Stimulated activated CD8-positive, alpha-beta memory T cell treated with anti-CD3 and anti-CD28 coated beads, Interleukin-7, amount 100 ng/mL, for 24 hours (primary cell): Measurements from ENCODE around the gene TEX10.
"Not testable (repeated sequence)": the region's sequence is repeated elsewhere in the genome, so short reads cannot be mapped to it uniquely, and the experiment has no call there.

Experiments
- DNase-seq: peaks from one replicate; pipeline ENCODE4 v3.0.0-alpha.2; 2020; ENCODE audit warnings: low read depth

TEX10 gene

DNA sequence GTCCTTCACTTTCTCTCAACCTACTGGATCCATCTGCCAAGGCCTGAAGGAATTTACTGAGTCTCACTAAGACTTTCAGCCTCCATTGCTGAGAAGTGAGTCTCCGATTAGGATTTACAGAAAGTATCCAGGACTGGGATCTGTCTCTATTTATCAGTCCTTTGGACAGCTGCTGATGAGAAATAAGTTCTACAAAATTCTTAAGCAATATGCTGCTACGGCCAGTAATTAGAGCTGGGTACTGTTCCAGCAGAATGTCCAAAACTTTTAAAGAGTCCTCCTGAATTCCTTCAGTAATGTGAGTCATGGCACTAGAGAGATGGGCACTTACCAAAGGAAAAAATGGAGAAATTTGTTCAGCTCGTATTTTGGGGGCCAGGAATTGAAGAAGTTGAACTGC, 5.9 kb downstream of the TEX10 start:
- DNase-seq = no peak

DNA sequence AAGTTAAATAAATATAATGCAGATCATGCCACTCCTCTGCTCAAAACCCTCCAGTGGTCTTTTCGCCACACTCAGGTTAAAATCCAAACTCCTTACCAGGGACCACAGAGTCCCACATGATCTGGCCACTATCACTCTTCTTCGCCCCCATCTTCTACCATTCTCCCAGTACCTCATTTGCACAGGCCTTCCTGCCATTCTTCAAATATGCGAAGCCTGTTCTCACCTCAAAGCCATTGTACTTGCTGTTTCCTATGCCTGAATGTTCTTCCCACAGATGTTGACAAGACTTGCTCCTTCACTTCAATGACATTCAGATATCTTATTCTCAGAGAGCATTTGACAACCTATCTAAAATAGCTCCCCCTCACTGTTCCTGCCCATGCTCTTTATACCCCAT, 10.9 kb downstream of the TEX10 start:
- DNase-seq = no peak

DNA sequence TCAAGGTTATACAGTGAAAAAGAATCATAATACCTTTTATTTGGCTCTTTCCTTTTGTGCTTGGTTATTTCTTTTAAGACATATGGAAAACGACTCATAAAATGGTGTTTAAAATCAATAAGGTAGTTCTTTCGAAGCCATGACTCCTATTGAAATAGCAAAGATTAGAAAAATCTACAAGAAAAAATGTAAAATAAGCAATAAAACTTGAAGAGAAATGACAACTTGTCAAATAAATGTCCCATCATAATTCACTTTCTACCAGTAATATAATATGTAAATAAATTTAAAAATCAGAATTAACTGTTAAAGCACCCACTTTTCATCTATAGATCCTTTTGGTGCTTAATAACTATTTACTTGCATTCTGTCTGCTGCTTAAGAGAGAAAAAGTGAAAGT, 12.5 kb downstream of the TEX10 start:
- DNase-seq = no peak

DNA sequence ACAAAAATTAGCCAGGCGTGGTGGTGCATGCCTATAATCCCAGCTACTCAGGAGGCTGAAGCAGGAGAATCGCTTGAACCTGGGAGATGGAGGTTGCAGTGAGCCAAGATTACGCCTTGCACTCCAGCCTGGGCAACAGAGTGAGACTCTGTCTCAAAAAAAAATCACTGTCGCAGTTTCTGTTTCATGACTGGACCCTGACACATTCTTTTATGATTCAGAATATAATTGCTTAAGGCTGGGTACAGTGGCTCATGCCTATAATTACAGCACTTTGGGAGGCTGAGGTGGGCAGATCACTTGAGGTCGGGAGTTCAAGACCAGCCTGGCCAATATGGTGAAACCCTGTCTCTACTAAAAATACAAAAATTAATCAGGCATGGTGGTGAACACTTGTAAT, 14.0 kb downstream of the TEX10 start:
- not testable (repeated sequence) for DNase-seq

DNA sequence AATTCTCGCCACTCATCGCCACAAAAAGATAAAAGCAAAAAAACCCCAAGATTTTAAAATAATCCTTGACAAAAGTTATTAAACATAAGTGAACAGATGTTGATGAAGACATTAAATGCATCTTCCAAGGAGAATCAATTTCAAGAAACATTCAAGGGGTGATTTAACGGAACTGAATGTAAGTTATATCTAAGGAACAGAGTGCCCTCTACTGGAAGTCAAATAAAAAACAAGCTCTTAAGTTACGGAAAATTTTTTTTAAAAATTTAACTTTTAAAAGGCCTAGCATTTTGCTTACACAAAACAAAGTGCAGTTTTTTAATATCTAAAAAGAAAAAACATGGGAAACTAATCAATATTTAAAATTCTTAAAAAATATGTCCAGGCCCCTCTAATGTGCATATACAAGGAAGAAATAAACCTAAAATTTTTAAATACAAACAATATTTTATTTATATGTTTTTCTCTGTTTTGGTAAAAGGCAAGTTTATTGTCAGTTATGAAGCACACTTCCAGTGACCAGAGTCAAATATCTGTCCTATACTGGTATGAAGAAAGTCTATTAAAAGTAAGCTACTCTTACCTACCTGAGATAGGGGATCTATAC, 28.0 kb downstream of the TEX10 start:
- DNase-seq = no peak

DNA sequence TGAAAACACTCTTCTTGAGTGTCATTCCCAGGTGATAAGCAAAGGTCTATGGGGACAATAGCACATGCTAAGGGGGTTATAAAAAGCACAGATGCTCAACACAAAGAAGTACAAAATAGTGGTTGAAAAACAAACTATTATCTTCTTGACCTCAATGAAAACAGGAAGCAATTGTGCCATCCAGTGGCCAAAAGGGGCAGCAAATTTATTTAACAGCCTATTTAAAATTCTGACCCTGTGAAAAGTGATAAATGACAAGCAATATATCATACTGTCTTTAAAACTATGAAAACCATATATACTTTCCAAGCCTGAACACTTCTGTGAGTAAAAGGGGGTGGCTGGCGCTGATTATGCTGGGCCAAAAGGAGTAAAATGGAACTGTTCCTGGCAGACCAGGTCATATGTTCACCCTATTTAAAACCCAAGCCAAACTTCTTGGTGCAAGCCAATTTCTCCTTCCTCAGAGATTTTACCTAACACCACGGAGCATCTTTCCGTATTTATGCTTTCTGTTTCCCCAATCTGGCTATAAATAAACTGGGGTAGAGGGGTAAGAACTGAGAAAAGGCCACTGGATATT, 29.7 kb downstream of the TEX10 start:
- DNase-seq = no peak

DNA sequence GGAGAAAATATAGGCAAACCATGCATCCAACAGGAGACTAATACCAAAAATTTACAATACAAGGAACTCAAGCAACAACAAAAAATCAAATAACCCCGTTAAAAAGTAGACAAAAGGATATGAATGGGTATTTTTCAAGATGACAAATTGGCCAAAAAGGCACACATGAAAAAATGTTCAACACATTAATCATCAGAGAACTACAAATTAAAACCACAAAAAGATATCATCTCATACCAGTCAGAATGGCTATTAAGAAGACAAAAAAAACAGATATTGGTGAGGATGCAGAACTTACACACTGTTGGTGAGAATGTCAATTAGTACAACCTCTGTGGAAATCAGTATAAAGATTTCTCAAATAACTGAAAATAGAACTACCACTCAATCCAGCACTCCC, 35.0 kb downstream of the TEX10 start:
- no peak for DNase-seq

DNA sequence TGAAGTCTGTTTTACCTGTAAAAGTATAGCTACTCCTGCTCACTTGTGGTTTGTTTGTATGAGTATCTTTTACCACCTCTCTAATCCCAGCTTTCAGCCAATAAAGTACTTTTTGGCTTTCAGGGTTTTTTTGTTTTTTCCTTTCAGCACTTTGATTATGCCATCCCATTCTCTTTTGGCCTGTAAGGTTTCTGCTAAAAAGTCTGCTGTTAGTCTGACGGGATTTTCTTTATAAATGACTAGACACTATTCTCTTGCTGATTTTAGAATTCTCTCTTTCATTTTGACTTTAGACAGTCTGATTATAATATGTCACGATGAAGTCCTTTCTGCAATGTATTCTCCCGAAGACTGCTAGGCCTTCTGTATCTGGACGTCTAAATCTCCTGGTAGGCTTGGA, 37.2 kb downstream of the TEX10 start:
- no peak for DNase-seq

DNA sequence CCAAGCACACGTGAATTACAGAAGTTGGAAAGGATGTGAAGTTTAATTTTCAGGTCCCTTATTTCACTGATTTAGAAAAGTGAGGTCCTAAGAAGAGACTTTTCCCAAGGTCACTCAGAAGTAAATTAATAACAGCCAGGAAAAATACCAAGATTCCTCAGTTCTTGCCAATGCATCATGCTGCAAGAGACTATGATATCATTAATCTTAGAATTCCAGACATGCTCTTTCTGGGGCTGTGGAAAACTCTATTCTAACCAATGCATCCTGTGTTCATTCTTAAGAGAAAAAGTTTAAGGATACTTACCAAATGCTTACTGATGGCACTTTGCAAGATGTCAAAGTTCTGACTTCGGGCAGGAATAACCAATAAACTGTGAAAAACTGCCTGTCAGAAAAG, 42.8 kb downstream of the TEX10 start:
- no peak for DNase-seq

DNA sequence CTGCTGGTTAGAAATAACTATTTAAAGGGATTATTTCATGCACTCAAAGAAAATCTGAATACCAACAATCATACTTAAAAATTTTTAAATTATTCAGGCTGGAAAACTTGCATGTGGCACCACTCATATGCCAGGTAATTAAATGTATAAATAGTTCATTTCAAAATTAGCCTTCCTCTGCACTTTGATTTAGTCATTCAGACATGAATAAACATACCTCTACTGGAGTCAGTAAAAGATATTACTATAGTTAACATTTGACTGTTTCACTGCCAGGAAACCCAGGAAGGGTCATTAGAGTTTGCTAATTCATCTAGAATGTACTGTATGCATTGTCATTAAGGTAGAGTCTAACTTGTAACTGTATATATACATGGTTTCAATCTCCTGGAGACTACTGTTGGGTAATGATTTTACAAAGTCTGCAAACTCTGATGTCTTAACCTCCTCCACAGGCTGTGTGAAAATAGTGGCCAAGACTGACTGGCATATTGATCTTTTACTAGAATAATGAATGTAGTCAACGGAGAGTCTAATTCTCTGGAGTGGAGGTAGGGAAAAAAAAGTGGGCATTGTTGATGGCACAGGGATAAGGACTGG, 43.7 kb downstream of the TEX10 start:
- no peak for DNase-seq

DNA sequence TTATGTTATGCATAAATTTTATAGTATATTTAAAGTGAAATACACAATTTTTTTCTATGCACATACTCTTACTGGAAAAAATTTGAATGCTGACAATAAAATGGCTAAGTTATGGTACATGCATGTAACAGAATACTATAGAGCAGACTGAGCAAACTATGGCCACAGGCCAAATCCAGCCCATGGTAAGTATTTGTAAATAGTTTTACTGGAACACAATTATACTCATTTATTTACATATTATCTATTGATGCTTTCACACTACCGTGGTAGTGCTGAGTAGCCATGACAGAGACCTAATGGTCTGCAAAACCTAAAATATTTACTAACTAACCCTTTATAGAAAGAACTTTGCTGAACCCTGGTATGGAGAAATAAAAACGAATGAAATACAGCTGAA, 45.7 kb downstream of the TEX10 start:
- no peak for DNase-seq

DNA sequence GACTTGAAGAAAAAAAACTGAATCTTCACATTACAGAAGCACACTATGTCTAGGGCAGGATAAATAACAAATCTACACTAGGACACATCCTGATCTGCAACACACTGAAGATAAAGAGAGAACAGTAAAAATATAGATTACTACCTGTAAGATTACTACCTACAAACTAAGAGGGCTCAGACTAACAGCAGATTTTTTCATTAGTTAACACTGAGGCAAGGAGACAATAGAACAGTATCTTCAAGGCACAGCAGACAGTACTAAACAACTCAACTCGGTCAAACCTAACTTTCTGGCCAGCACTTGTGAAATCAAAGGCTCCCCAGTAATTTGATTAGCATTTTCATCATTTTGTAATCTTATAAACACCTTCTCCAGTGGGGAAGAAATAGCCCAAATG, 46.5 kb downstream of the TEX10 start:
- DNase-seq = no peak

DNA sequence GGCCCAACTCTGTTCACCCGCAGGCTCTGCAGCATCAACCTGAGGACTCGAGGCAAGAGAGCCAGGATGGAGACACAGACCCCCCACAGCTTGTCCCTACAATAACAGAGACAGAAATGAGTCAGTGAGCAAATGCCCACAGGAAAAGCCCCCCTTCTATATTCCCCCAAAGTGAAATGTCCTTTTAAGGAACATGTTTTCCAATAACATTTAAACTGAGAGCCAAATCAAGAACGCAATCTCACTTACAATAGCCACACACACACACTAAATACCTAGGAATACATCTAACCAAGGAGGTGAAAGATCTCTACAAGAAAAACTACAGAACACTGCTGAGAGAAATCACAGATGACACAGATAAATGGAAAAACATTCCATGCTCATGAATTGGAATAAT, 49.0 kb downstream of the TEX10 start:
- no peak for DNase-seq

DNA sequence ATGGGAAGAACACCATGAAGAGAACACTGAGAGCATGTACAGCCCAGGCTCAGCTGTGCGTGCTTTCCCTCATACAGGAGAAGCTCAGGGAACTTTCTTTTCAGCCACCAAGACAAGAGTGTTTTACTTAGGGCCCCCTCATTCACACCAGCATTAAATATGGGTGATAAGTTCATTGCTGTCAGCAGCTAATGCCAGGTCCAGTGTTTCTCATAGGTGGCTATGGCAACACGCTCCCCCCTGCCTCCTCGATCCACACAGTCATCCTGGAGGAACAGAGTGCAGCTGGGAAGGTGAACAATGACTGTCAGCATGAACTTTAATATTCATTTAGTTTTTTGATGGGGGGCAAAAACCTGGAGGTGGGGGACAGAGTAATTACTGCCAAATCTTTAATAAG, 54.4 kb downstream of the TEX10 start:
- DNase-seq = no peak

DNA sequence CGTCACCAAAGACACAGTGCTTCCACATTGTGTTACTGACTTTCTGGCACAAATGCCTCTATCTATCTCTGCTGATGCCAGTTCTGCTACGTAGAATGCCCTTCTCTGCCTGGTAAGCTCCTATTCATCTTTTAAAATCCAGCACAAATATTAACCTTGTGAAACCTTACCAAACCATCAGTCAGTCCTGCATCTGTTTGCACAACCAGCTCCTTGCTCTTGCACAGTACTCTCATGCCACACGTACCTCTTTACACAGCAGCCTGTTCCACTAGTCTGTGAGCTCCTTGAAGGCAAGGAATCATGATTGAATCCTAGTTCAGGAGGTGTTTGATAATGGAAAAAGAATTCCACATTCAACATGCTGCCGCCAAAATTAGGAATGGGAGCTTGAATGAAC, 56.3 kb downstream of the TEX10 start:
- DNase-seq = no peak

DNA sequence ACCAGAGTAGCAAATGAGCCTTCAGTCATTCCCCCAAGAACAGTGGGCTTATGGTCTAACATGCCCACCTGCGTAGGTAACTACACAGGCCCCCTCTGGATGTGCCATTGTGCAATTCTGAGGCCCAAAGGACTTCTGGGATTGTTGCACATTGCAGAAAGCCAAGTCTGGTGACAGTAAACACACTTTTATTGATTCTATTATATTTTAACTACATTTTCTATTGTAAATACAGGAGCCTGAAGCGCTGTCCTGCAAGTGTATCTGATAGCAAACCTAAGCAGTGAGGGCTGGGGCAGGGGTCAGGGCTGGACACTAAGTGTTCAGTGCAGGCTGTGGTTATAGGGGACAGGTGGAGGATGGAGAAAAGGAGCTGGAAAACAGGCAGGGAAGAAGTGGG, 57.5 kb downstream of the TEX10 start:
- no peak for DNase-seq

DNA sequence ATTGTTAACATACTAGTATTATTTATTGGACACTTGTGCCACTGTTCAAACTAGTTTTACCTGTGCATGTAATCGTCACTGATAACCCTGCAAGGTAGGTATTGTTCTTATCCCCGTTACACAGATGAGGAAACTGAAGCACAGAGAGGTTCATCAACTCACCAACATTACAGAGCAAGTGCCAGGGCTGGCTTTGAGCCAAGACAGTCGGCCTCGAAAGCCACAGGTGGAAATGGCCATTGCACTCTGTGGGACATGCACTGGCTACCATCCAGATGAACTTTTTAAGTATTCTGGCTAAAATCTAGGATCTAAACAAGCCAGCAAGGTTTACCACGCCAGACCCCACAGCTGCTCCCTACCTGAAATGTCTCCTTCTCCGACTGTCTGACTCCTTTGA, 57.9 kb downstream of the TEX10 start:
- no peak for DNase-seq

DNA sequence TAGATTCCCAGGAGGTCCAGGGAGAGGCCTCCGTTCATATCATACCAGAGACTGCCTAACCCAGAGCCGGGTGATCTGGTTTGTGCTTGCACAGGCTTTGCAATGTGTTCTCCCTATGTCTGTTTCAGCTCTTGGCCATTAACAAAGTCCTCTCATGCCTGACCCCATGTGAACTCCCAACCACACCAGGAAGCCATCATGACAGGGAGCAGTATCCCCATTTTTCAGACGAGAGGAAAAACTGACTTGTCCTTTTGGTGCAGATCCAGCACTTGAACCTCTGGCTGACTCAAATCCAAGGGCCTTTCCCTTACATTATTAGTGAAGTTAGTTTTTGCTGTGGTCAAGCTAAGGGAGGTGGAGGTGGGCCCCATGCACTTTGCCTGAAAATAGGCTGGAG, 58.4 kb downstream of the TEX10 start:
- DNase-seq = no peak

DNA sequence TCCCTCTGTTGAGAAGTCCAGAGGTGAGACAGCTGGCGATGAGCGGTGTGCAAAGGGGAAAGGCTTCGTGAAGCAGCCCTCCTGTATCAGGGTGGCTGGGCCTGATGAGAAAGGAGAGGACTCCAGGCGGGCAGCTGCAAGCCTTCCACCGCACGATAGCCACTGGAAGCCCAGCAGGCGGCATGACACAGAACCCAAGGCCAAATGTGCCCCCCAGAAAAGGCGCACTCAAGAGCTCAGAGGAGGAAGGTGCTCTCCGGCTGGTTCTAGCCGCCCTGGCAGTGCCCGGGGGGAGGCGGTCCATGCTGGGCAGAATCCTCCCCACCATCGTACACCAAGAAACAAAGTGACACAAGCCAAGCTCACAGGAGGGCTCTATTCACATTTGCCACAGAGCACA, 60.3 kb downstream of the TEX10 start:
- DNase-seq = no peak

DNA sequence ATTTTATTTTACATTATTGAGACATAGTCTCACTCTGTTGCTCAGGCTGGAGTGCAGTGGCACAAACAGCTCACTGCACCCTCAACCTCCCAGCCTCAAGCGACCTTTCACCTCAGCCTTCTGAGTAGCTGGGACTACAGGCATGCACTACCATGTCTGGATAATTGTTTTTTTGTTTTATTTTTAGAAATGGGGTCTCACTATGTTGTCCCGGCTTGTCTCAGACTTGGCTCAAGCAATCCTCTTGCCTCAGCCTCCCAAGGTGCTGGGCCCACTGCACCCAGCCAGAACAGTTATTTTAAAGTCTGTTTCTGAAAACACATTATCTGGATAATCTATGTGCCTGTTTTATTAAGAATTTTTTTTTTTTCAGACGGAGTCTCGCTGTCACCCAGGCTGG, 62.0 kb downstream of the TEX10 start:
- DNase-seq = no peak

DNA sequence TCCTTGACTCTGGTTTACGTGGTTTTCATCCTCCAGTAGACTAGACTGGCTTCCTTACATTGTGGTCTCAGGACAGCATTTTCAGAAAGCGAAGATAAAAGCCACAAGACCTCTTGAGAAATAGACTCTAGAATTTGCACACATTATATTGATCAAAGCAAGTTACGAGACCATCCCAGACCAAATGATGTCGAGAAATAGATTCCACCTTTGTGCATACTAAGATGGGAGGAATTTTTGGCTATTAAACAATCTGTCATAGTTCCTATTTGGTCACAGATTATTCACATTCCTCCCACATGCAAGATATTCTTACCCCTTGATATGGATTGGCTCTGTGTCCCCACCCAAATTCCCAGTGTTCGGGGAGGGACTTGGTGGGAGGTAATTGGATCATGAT, 65.6 kb downstream of the TEX10 start:
- no peak for DNase-seq

DNA sequence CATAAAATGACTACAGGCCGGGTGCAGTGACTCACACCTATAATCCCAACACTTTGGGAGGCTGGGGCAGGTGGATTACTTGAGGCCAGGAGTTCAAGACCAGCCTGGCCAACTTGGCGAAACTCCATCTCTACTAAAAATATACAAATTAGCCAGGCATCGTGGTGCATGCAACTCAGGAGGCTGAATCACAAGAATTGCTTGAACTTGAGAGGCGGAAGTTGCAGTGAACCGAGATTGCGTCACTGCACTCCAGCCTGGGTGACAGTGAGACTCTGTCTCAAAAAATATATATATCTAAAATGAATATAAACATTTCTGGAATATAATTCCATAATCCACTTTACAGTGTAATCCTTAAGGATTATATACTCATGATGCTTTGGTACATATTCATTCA, 66.5 kb downstream of the TEX10 start:
- no peak for DNase-seq

DNA sequence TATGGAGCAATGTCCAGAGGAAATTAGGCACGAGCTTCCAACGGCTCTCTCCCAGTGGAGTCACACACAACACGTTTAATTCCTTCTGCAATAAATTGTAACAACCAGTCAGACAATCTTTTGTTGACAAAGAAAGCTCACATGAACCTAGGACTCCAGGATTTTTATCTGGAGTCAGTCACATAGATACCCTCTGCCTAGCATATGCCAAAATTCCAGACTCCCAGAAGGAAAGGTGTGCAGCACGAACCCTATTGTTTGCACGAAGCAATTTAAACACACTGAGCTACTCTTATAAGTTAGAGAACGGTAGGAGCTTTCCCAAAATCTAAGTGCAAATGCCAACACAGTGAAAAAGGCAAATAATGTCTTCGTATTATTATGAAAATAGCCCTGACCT, 67.1 kb downstream of the TEX10 start:
- DNase-seq = no peak

DNA sequence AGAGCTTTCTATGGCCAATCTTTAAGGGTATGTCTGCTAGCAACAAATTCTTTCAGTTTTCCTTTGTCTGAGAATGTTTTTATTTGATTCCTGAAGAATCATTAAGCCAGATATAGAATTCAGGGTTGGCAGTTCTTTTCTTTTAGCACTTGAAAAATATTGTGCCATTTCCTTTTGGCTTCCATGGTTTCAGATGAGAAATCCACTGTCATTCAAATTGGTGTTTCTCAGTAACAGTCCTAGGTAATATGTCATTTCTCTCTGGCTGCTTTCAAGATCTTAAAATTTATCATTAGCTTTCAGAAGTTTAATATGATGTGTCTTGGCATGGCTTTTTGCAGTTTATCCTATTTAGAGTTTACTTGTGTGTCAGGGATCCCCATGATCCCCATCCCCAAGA, 67.7 kb downstream of the TEX10 start:
- DNase-seq = no peak
